Keratinocyte (primary cell): ENCODE data around the gene FGFR2. TPM values are rescaled to one million over a fixed set of nuclear protein-coding genes. Genes with fewer than 3 reads are reported as not detected.

Experiments
- DNase-seq: peaks from one replicate; pipeline ENCODE4 v3.0.0-alpha.2; 2011; ENCODE audit warnings: low read depth, missing footprints, low spot score
- FAIRE-seq: peaks from 2 replicates; lab custom pipeline; 2011; peaks lifted over from hg19 to GRCh38; lab: Jason Lieb, UNC
- H2AFZ ChIP-seq: 2 replicates; pipeline ENCODE4 v1.6.0; 2012; ENCODE audit warnings: low read length, control low read depth, inconsistent platforms; ENCODE audit not compliant: control insufficient read depth
- H3K27ac ChIP-seq: 2 replicates; pipeline ENCODE4 v1.5.1; 2011; ENCODE audit warnings: low read length; ENCODE audit not compliant: control insufficient read depth, insufficient read depth
- H3K27me3 ChIP-seq: 3 replicates; pipeline ENCODE4 v1.6.0; 2011; ENCODE audit warnings: low read length; ENCODE audit not compliant: control insufficient read depth, insufficient read depth; ENCODE audit errors: extremely low read depth
- H3K36me3 ChIP-seq, 2 experiments: 2 replicates in 1 of 2; 3 replicates in 1 of 2; pipeline ENCODE4 v1.5.1; 2011; ENCODE audit warnings: low read length in 2 of 2, mild to moderate bottlenecking in 1 of 2; ENCODE audit not compliant: control insufficient read depth in 2 of 2, insufficient read depth in 2 of 2; ENCODE audit errors: extremely low read depth in 1 of 2
- H3K4me1 ChIP-seq: 3 replicates; pipeline ENCODE4 v1.5.1; 2011; ENCODE audit warnings: low read length; ENCODE audit not compliant: control insufficient read depth, insufficient read depth; ENCODE audit errors: extremely low read depth
- H3K4me2 ChIP-seq: 3 replicates; pipeline ENCODE4 v1.6.0; 2011; ENCODE audit warnings: low read depth, low read length; ENCODE audit not compliant: control insufficient read depth, insufficient read depth; ENCODE audit errors: extremely low read depth
- H3K4me3 ChIP-seq, 3 experiments: fragments of 200-600 bp in 1 of 3; sonication (generic) in 1 of 3; 2 replicates in 2 of 3; 3 replicates in 1 of 3; pipeline ENCODE4 v1.5.1; 2011 to 2016; ENCODE audit warnings: low read length in 3 of 3, mild to moderate bottlenecking in 3 of 3, control low read depth in 2 of 3, inconsistent platforms in 1 of 3, low read depth in 1 of 3, mixed read lengths in 1 of 3, mixed run types in 1 of 3, moderate library complexity in 1 of 3; ENCODE audit not compliant: control insufficient read depth in 2 of 3, insufficient read depth in 2 of 3; ENCODE audit errors: extremely low read depth in 1 of 3
- H3K79me2 ChIP-seq: 2 replicates; pipeline ENCODE4 v1.6.0; 2012; ENCODE audit warnings: low read length; ENCODE audit not compliant: control insufficient read depth, insufficient read depth
- H3K9ac ChIP-seq: 3 replicates; pipeline ENCODE4 v1.6.0; 2011; ENCODE audit warnings: low read length; ENCODE audit not compliant: control insufficient read depth, insufficient read depth; ENCODE audit errors: extremely low read depth
- H3K9me1 ChIP-seq: 3 replicates; pipeline ENCODE4 v1.6.0; 2011; ENCODE audit warnings: low read length; ENCODE audit not compliant: control insufficient read depth, insufficient read depth; ENCODE audit errors: extremely low read depth
- H3K9me3 ChIP-seq: 2 replicates; pipeline ENCODE4 v1.5.1; 2012; ENCODE audit warnings: low read depth, low read length; ENCODE audit not compliant: control insufficient read depth
- H4K20me1 ChIP-seq: 3 replicates; pipeline ENCODE4 v1.6.0; 2011; ENCODE audit warnings: low read length; ENCODE audit not compliant: control insufficient read depth, insufficient read depth; ENCODE audit errors: extremely low read depth
- CTCF ChIP-seq, 3 experiments: IDR thresholded peaks in 1 of 3; conservative IDR thresholded peaks in 1 of 3; optimal IDR thresholded peaks in 1 of 3; 2 replicates in 2 of 3; 3 replicates in 1 of 3; pipeline versions ENCODE3 to v1.5.1; 2011; ENCODE audit warnings: low read length in 3 of 3, mild to moderate bottlenecking in 3 of 3, moderate library complexity in 2 of 3, control low read depth in 1 of 3, inconsistent platforms in 1 of 3; ENCODE audit not compliant: insufficient read depth in 2 of 3; ENCODE audit errors: extremely low read depth in 1 of 3
- EZH2 ChIP-seq: IDR thresholded peaks from one replicate; pipeline ENCODE4 v1.6.1; 2012; ENCODE audit warnings: inconsistent platforms, mild to moderate bottlenecking, low read length, moderate library complexity
- dilution Hi-C: fragments of 300-500 bp; cut with MboI; formaldehyde crosslinking; loops from one replicate; pipeline ENCODE4 v1.7.0; 2020; ENCODE audit warnings: low sequenced_read_pairs; ENCODE audit not compliant: extremely low pct_ligation_motif_present
- polyA plus RNA-seq, 5 experiments: library from polyadenylated mRNA; depleted of rRNA in 3 of 5; stranded (reverse) in 3 of 5; stranded (forward) in 1 of 5; unstranded in 1 of 5; fragments of >200 nt; gene quantifications; 1 replicate in 1 of 5; 2 replicates in 3 of 5; 3 replicates in 1 of 5; pipeline versions ENCODE4 v1.2.1 to v1.2.3, GENCODE V29; 2011 to 2012; ENCODE audit warnings: missing spikeins in 2 of 5, low read depth in 1 of 5, low replicate concordance in 1 of 5

Gene FGFR2
- polyA plus RNA-seq, 1 donor (not counting 4 experiments of a cell fraction or from before 2014, with no cell fraction given): 20.6 TPM

DNA sequence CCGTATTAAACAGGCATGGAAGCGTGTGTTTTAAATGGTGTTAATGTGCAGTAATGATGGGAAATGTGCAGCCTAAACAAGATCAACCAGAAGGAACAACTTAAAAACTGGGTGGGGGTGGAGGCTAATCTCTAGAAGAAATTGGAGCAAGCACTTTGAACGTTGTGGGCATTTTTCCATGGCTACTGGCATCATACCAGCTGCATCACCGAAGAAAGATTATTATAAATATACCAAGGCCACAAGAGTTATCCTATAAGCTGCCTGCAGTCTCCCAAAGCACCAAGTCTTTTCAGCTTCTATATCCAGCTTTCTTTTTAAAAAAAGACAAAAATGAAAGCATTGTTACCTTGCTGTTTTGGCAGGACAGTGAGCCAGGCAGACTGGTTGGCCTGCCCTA lies 79.9 kb downstream of the FGFR2 start:
- dilution Hi-C loops: no loop called here
- no peak overlapping the region for H3K27ac ChIP-seq
- TF ChIP-seq CTCF (optimal IDR thresholded peaks at IDR 0.05 in 1 of 3, IDR thresholded peaks at IDR 0.05 in 1 of 3, conservative IDR thresholded peaks at IDR 0.05 in 1 of 3; ENCODE audit: extremely low read depth in 1 of 3, insufficient read depth in 2 of 3, low read length in 3 of 3): no peak
- TF ChIP-seq EZH2: no peak

DNA sequence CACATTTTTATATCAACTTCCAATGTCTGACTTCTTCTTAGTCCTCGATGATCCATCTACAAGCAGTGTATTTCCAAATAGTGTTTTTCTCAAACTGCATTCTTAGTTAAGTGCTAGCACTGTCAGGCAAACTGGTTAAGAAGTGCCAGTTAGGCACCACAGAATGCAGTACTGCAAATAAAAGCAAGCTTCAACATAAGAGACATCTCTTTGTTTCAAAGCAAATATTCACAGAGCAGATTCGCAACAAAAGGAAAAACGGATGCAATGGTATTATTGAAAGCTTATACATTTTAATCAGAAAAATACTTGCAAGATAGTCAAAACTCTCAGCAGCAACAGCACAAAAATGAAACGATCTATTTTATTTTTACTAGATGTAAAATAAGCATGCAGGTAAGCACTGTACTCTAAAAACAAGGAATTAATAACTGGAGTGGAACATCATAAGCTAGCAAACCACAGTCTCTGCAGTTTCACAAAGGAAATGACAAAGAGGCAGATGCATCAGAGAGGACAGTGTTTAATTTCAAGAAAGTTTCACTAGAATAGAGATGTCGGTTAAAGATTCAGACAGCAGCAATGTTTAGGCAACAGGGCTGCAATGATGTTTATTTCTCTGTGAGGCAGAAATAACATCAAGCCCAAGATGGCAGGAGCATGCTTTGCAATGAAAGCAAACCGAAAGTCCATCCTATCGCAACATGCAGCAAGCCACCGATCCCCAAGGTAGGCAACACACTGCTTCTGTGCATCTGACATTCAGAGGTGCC lies 82.0 kb downstream of the FGFR2 start:
- Histone ChIP-seq H3K36me3 (peaks cover 3 to 4% of the 10 kb centered on the region in 2 experiments), H3K9me1 (no peaks in the 10 kb centered on the region), H3K27ac (no peak overlapping the region), H3K9me3 (no peaks in the 10 kb centered on the region), H3K4me1 (peaks cover 3% of the 10 kb centered on the region), H4K20me1 (no peaks in the 10 kb centered on the region), H3K9ac (no peak overlapping the region), H2AFZ (no peak overlapping the region), H3K79me2 (no peaks in the 10 kb centered on the region), H3K27me3 (no peaks in the 10 kb centered on the region), H3K4me3 (no peak overlapping the region), H3K4me2 (no peak overlapping the region)
- DNase-seq (no peak), FAIRE-seq (peak; percentile 29)
- TF ChIP-seq CTCF (optimal IDR thresholded peaks at IDR 0.05 in 1 of 3, IDR thresholded peaks at IDR 0.05 in 1 of 3, conservative IDR thresholded peaks at IDR 0.05 in 1 of 3; ENCODE audit: extremely low read depth in 1 of 3, insufficient read depth in 2 of 3, low read length in 3 of 3) (no peak), EZH2 (no peak)
- dilution Hi-C loops: no loop called here

More for the DNA sequence above, 79.9 kb downstream of the FGFR2 start:
- no peak overlapping the region for H2AFZ ChIP-seq
- DNase-seq (no peak), FAIRE-seq (no peak)
- no peaks in the 10 kb centered on the region for H3K27me3 ChIP-seq
- no peak overlapping the region for H3K9ac ChIP-seq
- peaks cover 4% of the 10 kb centered on the region for H3K79me2 ChIP-seq
- no peak overlapping the region for H3K4me3 ChIP-seq
- H3K4me2 ChIP-seq: no peak overlapping the region
- H3K4me1 ChIP-seq: peaks cover 3% of the 10 kb centered on the region
- H3K36me3 ChIP-seq: peaks cover 3 to 4% of the 10 kb centered on the region in 2 experiments
- no peaks in the 10 kb centered on the region for H3K9me3 ChIP-seq
- no peaks in the 10 kb centered on the region for H4K20me1 ChIP-seq
- no peaks in the 10 kb centered on the region for H3K9me1 ChIP-seq
